Upper lobe of left lung (tissue), 4 donors: Measurements from ENCODE around the gene UBXN2A.

Source experiments
- CTCF ChIP-seq, 6 experiments: fragments of 450-650 bp in 4 of 6; fragments of 200-600 bp in 2 of 6; sonication (generic) in 2 of 6; IDR thresholded peaks; one replicate each; pipeline ENCODE4 v1.5.1; 2016 to 2019; ENCODE audit warnings: antibody characterized with exemption in 6 of 6
- EP300 ChIP-seq, 4 donors: sonication (generic); formaldehyde crosslinking; IDR thresholded peaks; one replicate each; pipeline ENCODE4 v1.5.1; 2017; ENCODE audit warnings: antibody characterized with exemption in 4 of 4, control low read depth in 2 of 4
- POLR2A ChIP-seq, 4 donors: fragments of 450-650 bp; IDR thresholded peaks; one replicate each; pipeline ENCODE4 v1.5.1; 2016 to 2017; ENCODE audit warnings: antibody characterized with exemption in 4 of 4, mild to moderate bottlenecking in 2 of 4
- POLR2AphosphoS5 ChIP-seq, 2 donors: sonication (generic); formaldehyde crosslinking; IDR thresholded peaks; one replicate each; pipeline ENCODE4 v1.5.1; 2017; ENCODE audit warnings: antibody characterized with exemption in 2 of 2

GRCh38 chr2:24045511-24046508, 105.5 kb downstream of the UBXN2A start:
- TF ChIP-seq CTCF (IDR thresholded peaks at IDR 0.05) = no peak
- TF ChIP-seq POLR2A (IDR thresholded peaks at IDR 0.05) = no peak
- no peak for TF ChIP-seq EP300 (IDR thresholded peaks at IDR 0.05)
- TF ChIP-seq POLR2AphosphoS5 (IDR thresholded peaks at IDR 0.05) = no peak
